WERI-Rb-1 (cell line): ENCODE results near the gene LTBR.

Experiments used
- DNase-seq: peaks from one replicate; pipeline ENCODE4 v3.0.0-alpha.2; 2020
- H3K27ac ChIP-seq: fragments of 250-450 bp; sonication (Bioruptor Pico); 2 replicates; pipeline ENCODE4 v1.5.1; 2020; ENCODE audit warnings: mild to moderate bottlenecking, moderate library complexity
- H3K27me3 ChIP-seq: fragments of 250-450 bp; sonication (Bioruptor Pico); 2 replicates; pipeline ENCODE4 v1.5.1; 2021; ENCODE audit warnings: mild to moderate bottlenecking, low read depth, moderate library complexity; ENCODE audit not compliant: insufficient read depth, severe bottlenecking
- H3K36me3 ChIP-seq: fragments of 250-450 bp; sonication (Bioruptor Pico); 2 replicates; pipeline ENCODE4 v1.5.1; 2020; ENCODE audit warnings: mild to moderate bottlenecking, moderate library complexity
- H3K4me3 ChIP-seq: 2 replicates; pipeline ENCODE4 v1.5.1; 2011; ENCODE audit warnings: low read depth, mild to moderate bottlenecking, control low read depth, low read length
- H3K9me3 ChIP-seq: fragments of 250-450 bp; sonication (Bioruptor Pico); 2 replicates; pipeline ENCODE4 v1.5.1; 2021; ENCODE audit warnings: mild to moderate bottlenecking, moderate library complexity; ENCODE audit not compliant: severe bottlenecking
- CTCF ChIP-seq: IDR thresholded peaks from 2 replicates; pipeline ENCODE4 v1.5.1; 2011; ENCODE audit warnings: low read depth, mild to moderate bottlenecking, control low read depth, inconsistent platforms, low read length

LTBR gene

GRCh38 chr12:6438345-6438744, 54.4 kb downstream of the LTBR start:
- Histone ChIP-seq H3K27ac (no peak overlapping the region), H3K9me3 (no peaks in the 10 kb centered on the region), H3K36me3 (no peaks in the 10 kb centered on the region), H3K4me3 (no peak overlapping the region), H3K27me3 (no peaks in the 10 kb centered on the region)
- DNase-seq = no peak
- TF ChIP-seq CTCF = no peak

GRCh38 chr12:6440391-6440790, 56.4 kb downstream of the LTBR start:
- Histone ChIP-seq H3K4me3 (no peak overlapping the region), H3K27me3 (no peaks in the 10 kb centered on the region), H3K27ac (no peak overlapping the region), H3K9me3 (no peaks in the 10 kb centered on the region), H3K36me3 (no peaks in the 10 kb centered on the region; the same call in 1 of the 2 replicates)
- no peak for TF ChIP-seq CTCF
- DNase-seq = no peak
